Aorta (tissue), 5 donors: ENCODE data around the gene HABP4. TPM values are rescaled to one million over a fixed set of nuclear protein-coding genes. Genes with fewer than 3 reads are reported as not detected.
"Not testable (repeated sequence)": the region's sequence is repeated elsewhere in the genome, so short reads cannot be mapped to it uniquely, and the experiment has no call there.

Source experiments
- ATAC-seq: fragments of 200-7000 bp; cut with Tn5 transposase; one replicate; pipeline ENCODE4 v1.9.1; 2022; ENCODE audit warnings: moderate library complexity; ENCODE audit not compliant: low FRiP score
- DNase-seq, 2 donors: peaks; one replicate each; pipeline ENCODE4 v3.0.0-alpha.2; 2020
- H3K27ac ChIP-seq, 2 donors: one replicate each; pipeline ENCODE4 v1.5.1; 2013; ENCODE audit warnings: low read length in 2 of 2, mild to moderate bottlenecking in 2 of 2, moderate library complexity in 2 of 2, control low read depth in 1 of 2, inconsistent platforms in 1 of 2, low read depth in 1 of 2
- H3K27me3 ChIP-seq, 2 donors: one replicate each; pipeline ENCODE4 v1.6.1; 2013; ENCODE audit warnings: control low read depth in 1 of 2, low read length in 1 of 2, mild to moderate bottlenecking in 1 of 2, moderate library complexity in 1 of 2; ENCODE audit not compliant: insufficient read depth in 2 of 2, control insufficient read depth in 1 of 2
- H3K36me3 ChIP-seq, 2 donors: one replicate each; pipeline ENCODE4 v1.6.1; 2013; ENCODE audit warnings: control low read depth in 1 of 2, low read length in 1 of 2, mild to moderate bottlenecking in 1 of 2; ENCODE audit not compliant: insufficient read depth in 2 of 2, control insufficient read depth in 1 of 2
- H3K4me1 ChIP-seq, 2 donors: one replicate each; pipeline ENCODE4 v1.6.1; 2013; ENCODE audit warnings: low read length in 2 of 2, control low read depth in 1 of 2, mild to moderate bottlenecking in 1 of 2, moderate library complexity in 1 of 2; ENCODE audit not compliant: insufficient read depth in 2 of 2, control insufficient read depth in 1 of 2
- H3K4me3 ChIP-seq, 2 donors: one replicate each; pipeline ENCODE4 v1.5.1; 2013; ENCODE audit warnings: low read length in 2 of 2, control low read depth in 1 of 2, mild to moderate bottlenecking in 1 of 2
- H3K9me3 ChIP-seq: one replicate; pipeline ENCODE4 v1.6.1; 2013; ENCODE audit warnings: mild to moderate bottlenecking, low read length; ENCODE audit not compliant: control insufficient read depth
- WGBS, 2 donors: extraction: QIAGEN DNeasy Blood & Tissue Kit; methylation state at CpG; one replicate each; pipeline ENCODE4 v1.1.7; 2013; 5-methylcytosine and 5-hydroxymethylcytosine counted together
- intact Hi-C, 2 donors: fragments of 100-400 bp; cut with DNase I; formaldehyde crosslinking; loops; one replicate each; pipeline versions ENCODE4 v1.14.2 to v1.15.0; 2022
- polyA plus RNA-seq, 2 donors: library from polyadenylated mRNA; stranded (reverse); fragments of 200-250 nt; gene quantifications; one replicate each; pipeline ENCODE4 v1.2.3, GENCODE V29; 2013
- total RNA-seq, 2 donors: library from RNA; stranded (reverse); fragmentation: NEBNext Ultra II Directional; extraction: Animal tissue kit (Norgen Biotek cat#: 25700); gene quantifications; one replicate each; pipeline ENCODE4 v1.2.1, GENCODE V29; 2021
- donor health status: healthy with polysubstance abuse.
- donor health status: Bipolar disorder and iron deficiency.
- donor health status: DM: no; HTN: no; CAD: no.
- donor health status: DM: no; HTN: no; CAD: no.
- donor health status: DM: yes; HTN: yes; CAD: no.

HABP4 gene
- total and polyA plus RNA-seq, 4 donors: 29.0 to 66.9 (median 42.8) TPM

DNA sequence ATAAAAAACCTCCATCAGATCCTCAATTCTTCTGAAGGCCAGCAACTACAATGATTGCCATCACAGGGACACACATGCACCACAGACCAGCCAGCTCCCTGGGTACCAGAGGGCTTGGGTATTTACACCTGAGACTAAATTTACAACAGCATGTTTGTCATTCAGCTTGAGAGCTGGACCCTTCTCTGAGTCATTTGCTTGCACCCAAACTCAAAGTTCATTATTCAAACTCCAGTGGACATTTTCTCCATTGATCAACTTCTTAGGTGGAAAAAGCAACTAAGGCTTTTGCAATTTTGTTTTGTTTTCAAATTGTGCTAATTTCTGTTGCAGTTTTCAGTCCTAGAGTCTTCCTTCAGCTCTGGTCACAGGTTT lies 53.4 kb downstream of the HABP4 start:
- DNase-seq, H3K9me3 ChIP-seq, H3K4me1 ChIP-seq, H3K27me3 ChIP-seq, ATAC-seq, H3K4me3 ChIP-seq, H3K27ac ChIP-seq, H3K36me3 ChIP-seq, intact Hi-C loops: not testable (repeated sequence)

GRCh38 chr9:96503918-96504317 lies 53.9 kb downstream of the HABP4 start:
- H3K9me3 ChIP-seq: no peaks in the 10 kb centered on the region

DNA sequence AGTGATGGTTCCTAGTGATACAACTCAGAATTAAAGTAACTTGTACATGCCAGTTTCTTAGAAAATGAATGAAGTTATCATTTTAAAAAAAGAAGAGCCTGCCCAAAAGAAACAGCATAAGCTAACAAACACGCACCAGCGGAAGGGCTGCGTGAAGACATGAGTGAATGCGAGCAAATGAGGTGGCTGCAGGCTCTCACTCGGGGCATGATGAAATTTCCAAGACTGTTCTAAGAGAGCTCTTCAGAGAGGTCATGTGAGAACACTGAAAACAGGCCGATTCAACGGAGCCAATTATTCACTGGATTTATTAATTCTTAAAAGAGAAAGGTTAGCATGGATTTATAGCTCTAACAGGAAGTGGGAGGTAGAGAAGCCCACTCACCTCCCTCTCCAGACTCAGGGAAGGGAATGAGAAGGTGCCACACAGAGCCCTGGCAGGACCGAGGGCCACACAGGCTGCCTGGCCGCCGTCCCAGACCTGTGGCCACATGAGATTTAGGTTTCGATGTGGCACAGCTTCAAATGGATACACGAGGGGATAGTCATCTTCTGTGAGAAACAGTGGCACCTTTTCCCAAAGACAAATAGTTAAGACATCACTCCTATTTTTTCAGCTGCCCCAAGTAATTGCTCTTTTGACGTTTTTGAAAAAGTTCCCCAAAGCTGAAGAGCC lies 55.5 kb downstream of the HABP4 start:
- peak overlapping the region in 1 of 2 donors; percentile 14 for H3K27ac ChIP-seq
- no peaks in the 10 kb centered on the region for H3K9me3 ChIP-seq
- H3K4me1 ChIP-seq: peaks cover 0 to 10% of the 10 kb centered on the region in 2 donors
- DNase-seq: no peak
- H3K36me3 ChIP-seq: no peaks in the 10 kb centered on the region
- ATAC-seq: peak; percentile 75
- no peaks in the 10 kb centered on the region for H3K27me3 ChIP-seq
- intact Hi-C loops: no loop called here
- H3K4me3 ChIP-seq: no peak overlapping the region
- WGBS, 2 donors: 12 to 25% methylated on average over 13 of the region's 13 CpGs

More at GRCh38 chr9:96503918-96504317, 53.9 kb downstream of the HABP4 start:
- WGBS, 2 donors: 95% methylated on average over 11 of the region's 11 CpGs
- Histone ChIP-seq H3K36me3 (no peaks in the 10 kb centered on the region), H3K27me3 (no peaks in the 10 kb centered on the region), H3K27ac (no peak overlapping the region), H3K4me3 (no peak overlapping the region), H3K4me1 (peaks cover 0 to 4% of the 10 kb centered on the region in 2 donors)
- DNase-seq (no peak), ATAC-seq (no peak)
- intact Hi-C loops: no loop called here

- ATAC-seq (peak; percentile 24), DNase-seq (no peak)
- 33 to 40% methylated on average over 14 of the region's 14 CpGs for WGBS, 2 donors
- intact Hi-C loops: loop anchor here in 1 of 2 donors (2.0 kb wide), 1 partner anchor 22 kb away; no protein-coding TSS in a partner anchor
- no peaks in the 10 kb centered on the region for H3K27me3 ChIP-seq
- peak overlapping the region; percentile 36 to 64 for H3K27ac ChIP-seq
- no peak overlapping the region for H3K4me3 ChIP-seq
- peaks cover 0 to 10% of the 10 kb centered on the region in 2 donors for H3K4me1 ChIP-seq
- no peaks in the 10 kb centered on the region for H3K36me3 ChIP-seq
- no peaks in the 10 kb centered on the region for H3K9me3 ChIP-seq
These were observed 58.4 kb downstream of the HABP4 start for GRCh38 chr9:96508227-96508940.

- Histone ChIP-seq H3K9me3 (no peaks in the 10 kb centered on the region), H3K4me3 (no peak overlapping the region), H3K27ac (peak overlapping the region; percentile 64 to 72), H3K4me1 (peaks cover 0 to 10% of the 10 kb centered on the region in 2 donors), H3K36me3 (peaks cover 0 to 1% of the 10 kb centered on the region in 2 donors), H3K27me3 (no peaks in the 10 kb centered on the region)
- WGBS, 2 donors: 36 to 37% methylated on average over 5 of the region's 5 CpGs
- intact Hi-C loops: loop anchor here in 1 of 2 donors (2.0 kb wide), 1 partner anchor 22 kb away; no protein-coding TSS in a partner anchor
- ATAC-seq: no peak
- DNase-seq: no peak
These were observed 59.1 kb downstream of the HABP4 start for GRCh38 chr9:96509026-96509425.

DNA sequence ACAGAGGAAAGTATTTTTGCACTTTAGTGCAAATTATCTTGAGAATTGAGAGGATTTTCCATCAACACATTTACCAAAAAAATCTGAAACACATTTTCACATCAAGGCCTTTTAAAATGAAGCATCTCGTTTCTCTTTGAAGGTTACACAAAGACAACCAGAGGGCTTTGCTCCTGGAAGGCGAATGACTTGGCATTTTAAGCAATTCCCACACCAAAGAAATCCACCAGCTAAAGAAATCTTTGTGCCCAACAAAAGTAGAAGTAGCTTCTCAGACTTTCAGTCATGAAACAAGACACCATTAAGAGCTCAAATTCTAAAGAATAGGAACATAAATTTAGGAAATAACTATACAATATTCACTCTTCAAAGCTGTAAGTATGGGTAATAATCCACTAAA lies 59.9 kb downstream of the HABP4 start:
- 40 to 54% methylated on average over 2 of the region's 2 CpGs for WGBS, 2 donors
- Histone ChIP-seq H3K4me1 (peaks cover 0 to 10% of the 10 kb centered on the region in 2 donors), H3K36me3 (peaks cover 0 to 1% of the 10 kb centered on the region in 2 donors), H3K27ac (no peak overlapping the region), H3K27me3 (no peaks in the 10 kb centered on the region), H3K4me3 (no peak overlapping the region), H3K9me3 (no peaks in the 10 kb centered on the region)
- DNase-seq: no peak
- ATAC-seq: no peak
- intact Hi-C loops: loop anchor here in 1 of 2 donors (2.0 kb wide), 1 partner anchor 23 kb away; no protein-coding TSS in a partner anchor

DNA sequence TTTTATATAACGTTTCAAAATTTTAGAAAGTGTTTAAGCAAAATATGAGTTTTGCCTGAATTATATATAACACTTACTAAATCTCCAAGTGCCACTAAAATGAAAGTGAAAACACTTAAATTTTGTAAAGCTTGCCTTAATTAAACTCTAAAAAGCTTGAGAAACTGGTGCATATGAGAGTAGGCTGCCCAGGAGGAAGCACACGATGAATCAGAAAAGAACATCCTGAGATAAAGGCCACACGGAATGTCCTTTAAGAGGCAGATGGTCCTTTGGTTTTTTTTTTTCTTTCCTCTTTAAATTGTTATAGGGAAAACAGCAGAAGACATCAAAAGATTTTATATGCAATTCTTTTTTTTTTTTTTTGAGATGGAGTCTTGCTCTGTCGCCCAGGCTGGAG lies 60.3 kb downstream of the HABP4 start:
- WGBS, 2 donors: 82% methylated on average over 3 to 4 of the region's 4 CpGs
- peaks cover 0 to 10% of the 10 kb centered on the region in 2 donors for H3K4me1 ChIP-seq
- intact Hi-C loops: no loop called here
- H3K27me3 ChIP-seq: no peaks in the 10 kb centered on the region
- ATAC-seq: no peak
- no peaks in the 10 kb centered on the region for H3K9me3 ChIP-seq
- H3K36me3 ChIP-seq: peaks cover 0 to 1% of the 10 kb centered on the region in 2 donors
- no peak for DNase-seq
- no peak overlapping the region for H3K27ac ChIP-seq
- H3K4me3 ChIP-seq: no peak overlapping the region

DNA sequence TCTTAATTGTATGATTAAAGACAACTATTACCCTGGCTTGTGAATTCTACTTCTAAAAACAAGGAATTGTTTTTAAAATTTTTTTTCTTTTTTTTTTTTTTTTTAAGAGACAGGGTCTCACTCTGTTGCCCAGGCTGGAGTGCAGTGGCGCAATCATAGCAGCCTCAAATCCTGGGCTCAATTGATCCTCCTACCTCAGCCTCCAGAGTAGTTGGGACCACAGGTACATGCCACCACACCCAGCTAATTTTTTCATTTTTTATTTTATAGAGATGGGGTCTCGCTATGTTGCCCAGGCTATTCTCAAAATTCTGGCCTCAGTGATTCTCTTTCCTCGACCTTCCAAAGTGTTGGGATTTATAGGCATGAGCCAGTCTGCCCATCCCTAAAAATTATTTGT lies 62.3 kb downstream of the HABP4 start:
- no peak for DNase-seq
- Histone ChIP-seq H3K4me1 (peaks cover 0 to 7% of the 10 kb centered on the region in 2 donors), H3K36me3 (peaks cover 0 to 1% of the 10 kb centered on the region in 2 donors), H3K27me3 (no peaks in the 10 kb centered on the region), H3K4me3 (no peak overlapping the region), H3K27ac (peak overlapping the region in 1 of 2 donors; percentile 57), H3K9me3 (no peaks in the 10 kb centered on the region)
- 97 to 98% methylated on average over 3 of the region's 3 CpGs for WGBS, 2 donors
- ATAC-seq: no peak
- intact Hi-C loops: loop anchor here in 1 of 2 donors (2.0 kb wide), 1 partner anchor 13 kb away; no protein-coding TSS in a partner anchor
